ENCODE data around the gene WNT3. TPM values are rescaled to one million over a fixed set of nuclear protein-coding genes. Genes with fewer than 3 reads are reported as not detected.
"Not testable (repeated sequence)": the region's sequence is repeated elsewhere in the genome, so short reads cannot be mapped to it uniquely, and the experiment has no call there.

WNT3 gene
- total RNA-seq, 2 experiments from 2014 or later, result 4.9 to 5.1 TPM

DNA sequence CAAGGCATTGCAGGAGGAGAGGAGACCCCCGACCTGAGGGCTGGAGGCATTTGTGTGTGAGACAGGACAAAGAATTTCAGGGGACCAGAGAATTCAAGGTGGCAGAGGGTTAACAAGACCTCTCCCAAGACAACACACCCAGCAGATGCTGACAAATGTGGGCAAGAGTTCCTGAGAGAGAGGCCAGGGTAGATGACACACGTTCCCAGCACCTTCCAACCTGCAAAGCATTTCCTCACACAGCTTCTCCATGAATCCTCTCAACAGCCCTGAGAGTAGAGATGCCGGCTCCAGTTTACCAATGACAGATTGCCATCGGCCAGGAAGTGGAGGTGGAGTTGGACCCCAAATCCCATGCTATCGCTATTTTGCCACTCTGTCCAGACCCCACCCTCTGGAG, 25.0 kb downstream of the WNT3 start:
- intact Hi-C loops (cut with micrococcal nuclease; ENCODE audit: unreplicated experiment), result no loop called here
- no TSS peak for BruUV-seq (replicated peaks)

DNA sequence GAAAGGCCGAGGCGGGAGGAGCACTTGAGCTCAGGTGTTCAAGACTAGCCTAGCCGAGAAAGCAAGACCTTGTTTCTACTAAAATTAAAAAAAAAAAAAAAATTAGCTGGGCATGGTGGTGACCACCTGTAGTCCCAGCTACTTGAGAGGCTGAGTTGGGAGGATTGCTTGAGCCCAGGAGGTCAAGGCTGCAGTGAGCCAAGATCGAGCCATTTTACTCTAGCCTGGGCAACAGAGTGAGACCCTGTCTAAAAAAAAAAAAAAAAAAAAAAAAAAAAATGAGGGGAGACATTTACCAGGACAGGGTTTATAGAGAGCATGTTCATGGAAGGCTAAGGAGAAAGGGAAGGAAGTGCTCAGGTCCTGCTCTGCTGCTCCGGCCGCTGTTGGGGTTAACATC, 25.5 kb downstream of the WNT3 start:
- H3K79me2 ChIP-seq (ENCODE audit: insufficient read depth, low read depth, low read length); BruUV-seq (replicated peaks); CTCF ChIA-PET (ENCODE audit: unreplicated experiment); H3K27ac ChIP-seq (ENCODE audit: low read depth, low read length, poor library complexity, severe bottlenecking); H3K4me1 ChIP-seq (ENCODE audit: insufficient read depth, low read length, poor library complexity, severe bottlenecking); H2AFZ ChIP-seq (ENCODE audit: low read length); H3K36me3 ChIP-seq (ENCODE audit: insufficient read depth, low read length); intact Hi-C loops (cut with micrococcal nuclease; ENCODE audit: unreplicated experiment); DNase-seq (ENCODE audit: low spot score); H3K4me2 ChIP-seq (ENCODE audit: low read length); H3K9me3 ChIP-seq (ENCODE audit: low read length); H3K9me2 ChIP-seq (ENCODE audit: insufficient read depth, low read length); H3K4me3 ChIP-seq (ENCODE audit: low read depth, low read length, poor library complexity, severe bottlenecking); POLR2A ChIA-PET; H4K20me1 ChIP-seq (ENCODE audit: insufficient read depth, low read length): not testable (repeated sequence)

More for the DNA sequence above, 25.0 kb downstream of the WNT3 start:
- no peak overlapping the region for H3K27ac ChIP-seq (ENCODE audit: low read depth, low read length, poor library complexity, severe bottlenecking)
- ChIA-PET CTCF (ENCODE audit: unreplicated experiment) (no interaction called here), POLR2A (no interaction called here)
- TF ChIP-seq EZH2phosphoT487 (IDR thresholded peaks at IDR 0.05; ENCODE audit: borderline replicate concordance, low read depth, low read length), result no peak
- TF ChIP-seq, protein P1, sequence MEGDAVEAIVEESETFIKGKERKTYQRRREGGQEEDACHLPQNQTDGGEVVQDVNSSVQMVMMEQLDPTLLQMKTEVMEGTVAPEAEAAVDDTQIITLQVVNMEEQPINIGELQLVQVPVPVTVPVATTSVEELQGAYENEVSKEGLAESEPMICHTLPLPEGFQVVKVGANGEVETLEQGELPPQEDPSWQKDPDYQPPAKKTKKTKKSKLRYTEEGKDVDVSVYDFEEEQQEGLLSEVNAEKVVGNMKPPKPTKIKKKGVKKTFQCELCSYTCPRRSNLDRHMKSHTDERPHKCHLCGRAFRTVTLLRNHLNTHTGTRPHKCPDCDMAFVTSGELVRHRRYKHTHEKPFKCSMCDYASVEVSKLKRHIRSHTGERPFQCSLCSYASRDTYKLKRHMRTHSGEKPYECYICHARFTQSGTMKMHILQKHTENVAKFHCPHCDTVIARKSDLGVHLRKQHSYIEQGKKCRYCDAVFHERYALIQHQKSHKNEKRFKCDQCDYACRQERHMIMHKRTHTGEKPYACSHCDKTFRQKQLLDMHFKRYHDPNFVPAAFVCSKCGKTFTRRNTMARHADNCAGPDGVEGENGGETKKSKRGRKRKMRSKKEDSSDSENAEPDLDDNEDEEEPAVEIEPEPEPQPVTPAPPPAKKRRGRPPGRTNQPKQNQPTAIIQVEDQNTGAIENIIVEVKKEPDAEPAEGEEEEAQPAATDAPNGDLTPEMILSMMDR (conservative IDR thresholded peaks at IDR 0.05; ENCODE audit: low read length), result no peak
- no peaks in the 10 kb centered on the region for H3K9me3 ChIP-seq (ENCODE audit: low read length)
- no peaks in the 10 kb centered on the region for H4K20me1 ChIP-seq (ENCODE audit: insufficient read depth, low read length)
- H3K9me2 ChIP-seq (ENCODE audit: insufficient read depth, low read length), result no peaks in the 10 kb centered on the region
- H3K79me2 ChIP-seq (ENCODE audit: insufficient read depth, low read depth, low read length), result no peaks in the 10 kb centered on the region
- H3K4me1 ChIP-seq (ENCODE audit: insufficient read depth, low read length, poor library complexity, severe bottlenecking), result no peaks in the 10 kb centered on the region
- no peaks in the 10 kb centered on the region for H3K36me3 ChIP-seq (ENCODE audit: insufficient read depth, low read length)
- no peak overlapping the region for H3K4me2 ChIP-seq (ENCODE audit: low read length)
- DNase-seq (ENCODE audit: low spot score), result no peak
- H3K4me3 ChIP-seq (ENCODE audit: low read depth, low read length, poor library complexity, severe bottlenecking), result no peak overlapping the region
- H2AFZ ChIP-seq (ENCODE audit: low read length), result no peak overlapping the region

DNA sequence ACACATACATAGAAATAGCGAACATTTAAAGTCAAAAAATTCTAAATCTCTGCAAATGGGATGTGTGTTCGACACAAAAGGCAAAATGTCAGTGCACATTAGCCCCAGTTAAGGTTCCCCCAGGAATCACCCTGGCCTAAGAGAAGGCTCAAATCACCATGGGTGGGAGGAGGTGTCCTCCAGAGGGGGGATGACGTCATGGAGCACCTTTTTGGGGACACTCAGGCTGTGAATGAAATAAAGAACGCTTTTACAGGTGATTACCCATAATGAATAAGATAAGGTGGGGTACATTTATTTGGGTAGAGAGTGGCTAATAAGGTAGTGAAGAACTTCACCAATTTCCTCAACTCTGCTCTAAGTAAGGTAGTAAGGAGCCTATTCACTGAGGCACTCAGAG, 26.4 kb downstream of the WNT3 start:
- no TSS peak for BruUV-seq (replicated peaks)
- Histone ChIP-seq H3K4me3 (ENCODE audit: low read depth, low read length, poor library complexity, severe bottlenecking) (no peak overlapping the region), H3K27ac (ENCODE audit: low read depth, low read length, poor library complexity, severe bottlenecking) (no peak overlapping the region), H3K9me3 (ENCODE audit: low read length) (no peaks in the 10 kb centered on the region), H3K9me2 (ENCODE audit: insufficient read depth, low read length) (no peaks in the 10 kb centered on the region), H2AFZ (ENCODE audit: low read length) (no peak overlapping the region), H3K4me1 (ENCODE audit: insufficient read depth, low read length, poor library complexity, severe bottlenecking) (no peaks in the 10 kb centered on the region), H3K79me2 (ENCODE audit: insufficient read depth, low read depth, low read length) (no peaks in the 10 kb centered on the region), H4K20me1 (ENCODE audit: insufficient read depth, low read length) (no peaks in the 10 kb centered on the region), H3K36me3 (ENCODE audit: insufficient read depth, low read length) (no peaks in the 10 kb centered on the region), H3K4me2 (ENCODE audit: low read length) (no peak overlapping the region)
- CTCF ChIA-PET (ENCODE audit: unreplicated experiment), result no interaction called here
- no peak for DNase-seq (ENCODE audit: low spot score)
- intact Hi-C loops (cut with micrococcal nuclease; ENCODE audit: unreplicated experiment), result no loop called here
- no peak for TF ChIP-seq EZH2phosphoT487 (IDR thresholded peaks at IDR 0.05; ENCODE audit: borderline replicate concordance, low read depth, low read length)
- TF ChIP-seq, protein P1 (conservative IDR thresholded peaks at IDR 0.05; ENCODE audit: low read length), result no peak
- POLR2A ChIA-PET, result no interaction called here
